GM12878 (cell line): ENCODE data around the gene HMOX1. TPM values are rescaled to one million over a fixed set of nuclear protein-coding genes. Genes with fewer than 3 reads are reported as not detected.

ENCODE experiments used
- BCLAF1 ChIP-seq: fragments of 450-650 bp; IDR thresholded peaks from 2 replicates; pipeline ENCODE4 v1.6.1; 2017; ENCODE audit warnings: antibody characterized with exemption, mild to moderate bottlenecking, moderate library complexity
- CBFB ChIP-seq: IDR thresholded peaks from 2 replicates; pipeline ENCODE4 v1.6.1; 2016; ENCODE audit warnings: antibody characterized with exemption, low read depth
- CEBPZ ChIP-seq: fragments of 150-350 bp; IDR thresholded peaks from 2 replicates; pipeline ENCODE4 v1.6.1; 2016; ENCODE audit warnings: low read depth, low read length
- HDAC6 ChIP-seq: fragments of 200-600 bp; sonication (generic); IDR thresholded peaks from one replicate; pipeline ENCODE4 v1.8.0; 2017; ENCODE audit warnings: antibody characterized with exemption; ENCODE audit not compliant: unreplicated experiment
- JUND ChIP-seq: IDR thresholded peaks from 2 replicates; pipeline ENCODE4 v1.6.1; 2012; ENCODE audit warnings: low read depth, mild to moderate bottlenecking, low read length, improper control_type of control experiment, moderate library complexity
- SRF ChIP-seq, 2 experiments: IDR thresholded peaks; 2 replicates each; pipeline ENCODE4 v1.6.1; 2011; ENCODE audit warnings: low read depth in 2 of 2, low read length in 2 of 2, mild to moderate bottlenecking in 1 of 2, moderate library complexity in 1 of 2
- ZBTB4 ChIP-seq: fragments of 450-650 bp; formaldehyde crosslinking; IDR thresholded peaks from 2 replicates; pipeline ENCODE4 v1.4.0; 2022; ENCODE audit warnings: mild to moderate bottlenecking, moderate library complexity
- ZNF622 ChIP-seq: fragments of 450-650 bp; IDR thresholded peaks from 2 replicates; pipeline ENCODE4 v1.6.1; 2017; ENCODE audit warnings: mild to moderate bottlenecking, inconsistent platforms
- polyA plus RNA-seq, 11 experiments: library from polyadenylated mRNA; depleted of rRNA in 4 of 11; unstranded in 6 of 11; stranded (reverse) in 5 of 11; fragments of >200 nt; fragmentation: Nextera tagmentation in 4 of 11; fragmentation: Illumina TruSeq in 1 of 11; extraction: Ambion mirVana in 4 of 11; extraction: Trizol in 1 of 11; gene quantifications; 1 replicate in 1 of 11; 2 replicates in 10 of 11; pipeline versions ENCODE4 v1.2.1 to v1.2.3, GENCODE V29; 2011 to 2016; ENCODE audit warnings: inconsistent platforms in 2 of 11, missing spikeins in 2 of 11, low read depth in 1 of 11
- total RNA-seq, 4 experiments: library from RNA; depleted of rRNA in 3 of 4; stranded (reverse); fragments of >200 nt in 3 of 4; fragmentation: Illumina TruSeq in 1 of 4; extraction: Trizol in 1 of 4; gene quantifications; 2 replicates each; pipeline versions ENCODE4 v1.2.1 to v1.2.3, GENCODE V29; 2013 to 2021

HMOX1 gene
- total and polyA plus RNA-seq, 10 of the 15 experiments (the other 5 are each of a cell fraction or from before 2014, with no cell fraction given), result 1.5 to 36.7 (median 18.8) TPM

- TF ChIP-seq ZBTB4 (CRISPR knock-in tag) (no peak), SRF (IDR thresholded peaks at IDR 0.05; ENCODE audit: low read depth in 2 of 2, low read length in 2 of 2) (no peak), CBFB (no peak), CEBPZ (no peak), BCLAF1 (no peak), HDAC6 (no peak), ZNF622 (no peak), JUND (no peak)
These were observed 37.8 kb downstream of the HMOX1 start (continued) for GRCh38 chr22:35418731-35419130.
